H1 (cell line): ENCODE measurements around the gene ZW10.

Source experiments
- EGR1 ChIP-seq: IDR thresholded peaks from 2 replicates; pipeline ENCODE4 v1.6.1; 2011; ENCODE audit warnings: low read depth, low read length, borderline replicate concordance
- SP4 ChIP-seq: IDR thresholded peaks from 2 replicates; pipeline ENCODE4 v1.6.1; 2012; ENCODE audit warnings: low read length, inconsistent platforms
- ZNF274 ChIP-seq: IDR thresholded peaks from 2 replicates; pipeline ENCODE4 v1.7.0; 2012; ENCODE audit warnings: low read length, borderline replicate concordance; ENCODE audit errors: extremely low read depth
- TF ChIP-seq, protein P1 (sequence below), 3 experiments: IDR thresholded peaks; 1 replicate in 2 of 3; 2 replicates in 1 of 3; pipeline versions ENCODE4 v1.5.1 to v1.6.1; 2011; ENCODE audit warnings: low read length in 3 of 3, mild to moderate bottlenecking in 3 of 3, inconsistent platforms in 2 of 3, low read depth in 1 of 3, moderate library complexity in 1 of 3; ENCODE audit not compliant: insufficient read depth in 1 of 3; ENCODE audit errors: control extremely low read depth in 1 of 3

DNA sequence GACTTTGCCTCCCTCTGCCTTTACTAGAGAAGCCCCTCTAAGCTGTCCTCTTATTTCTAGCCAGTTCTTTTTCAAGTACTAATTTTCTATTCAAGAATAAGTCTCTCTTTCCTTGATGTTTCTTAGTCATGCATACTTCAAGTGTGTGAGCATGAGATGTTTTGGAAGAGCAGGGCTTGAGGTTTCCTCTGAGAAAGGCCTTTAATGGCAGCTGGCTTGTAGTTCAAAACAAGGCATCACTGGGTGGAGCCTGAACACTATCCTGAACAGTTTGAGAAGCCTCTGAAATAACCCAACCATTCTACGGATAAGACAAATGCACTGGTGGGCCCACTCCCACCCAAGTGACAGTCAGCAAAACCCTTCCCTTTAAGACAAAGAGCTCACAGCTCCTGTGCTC lies 43.7 kb upstream of the ZW10 start:
- TF ChIP-seq, protein P1, sequence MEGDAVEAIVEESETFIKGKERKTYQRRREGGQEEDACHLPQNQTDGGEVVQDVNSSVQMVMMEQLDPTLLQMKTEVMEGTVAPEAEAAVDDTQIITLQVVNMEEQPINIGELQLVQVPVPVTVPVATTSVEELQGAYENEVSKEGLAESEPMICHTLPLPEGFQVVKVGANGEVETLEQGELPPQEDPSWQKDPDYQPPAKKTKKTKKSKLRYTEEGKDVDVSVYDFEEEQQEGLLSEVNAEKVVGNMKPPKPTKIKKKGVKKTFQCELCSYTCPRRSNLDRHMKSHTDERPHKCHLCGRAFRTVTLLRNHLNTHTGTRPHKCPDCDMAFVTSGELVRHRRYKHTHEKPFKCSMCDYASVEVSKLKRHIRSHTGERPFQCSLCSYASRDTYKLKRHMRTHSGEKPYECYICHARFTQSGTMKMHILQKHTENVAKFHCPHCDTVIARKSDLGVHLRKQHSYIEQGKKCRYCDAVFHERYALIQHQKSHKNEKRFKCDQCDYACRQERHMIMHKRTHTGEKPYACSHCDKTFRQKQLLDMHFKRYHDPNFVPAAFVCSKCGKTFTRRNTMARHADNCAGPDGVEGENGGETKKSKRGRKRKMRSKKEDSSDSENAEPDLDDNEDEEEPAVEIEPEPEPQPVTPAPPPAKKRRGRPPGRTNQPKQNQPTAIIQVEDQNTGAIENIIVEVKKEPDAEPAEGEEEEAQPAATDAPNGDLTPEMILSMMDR (IDR thresholded peaks at IDR 0.05; ENCODE audit: control extremely low read depth in 1 of 3, insufficient read depth in 1 of 3, low read depth in 1 of 3, low read length in 3 of 3), result no peak
- TF ChIP-seq ZNF274, result no peak
- TF ChIP-seq EGR1, result no peak
- no peak for TF ChIP-seq SP4
